ENCODE data around the gene COG5. TPM values are rescaled to one million over a fixed set of nuclear protein-coding genes. Genes with fewer than 3 reads are reported as not detected.

COG5 gene
- total and polyA plus RNA-seq, 10 of the 15 experiments (the other 5 are each of a cell fraction or from before 2014, with no cell fraction given) = 5.5 to 27.9 (median 15.6) TPM

- intact Hi-C loops (cut with micrococcal nuclease; ENCODE audit: unreplicated experiment) (no loop called here), in situ Hi-C loops (cut with MboI) (no loop called here)
- ATAC-seq (no peak), FAIRE-seq (no peak), DNase-seq (ENCODE audit: low read depth, low spot score) (no peak)
- RAD21 ChIA-PET (ENCODE audit: unreplicated experiment) = no interaction called here
- no TSS peak for BruUV-seq (replicated peaks)
- CTCF ChIA-PET = no interaction called here
- 98% methylated on average over 2 of the region's 2 CpGs for WGBS (ENCODE audit: insufficient coverage, insufficient replicate concordance, low lambda C conversion rate, missing lambda C conversion rate)
- SMC1A ChIA-PET (ENCODE audit: uncharacterized antibody, unreplicated experiment) = interaction anchor here (1.3 to 1.7 kb wide), 2 partner anchors 9 to 677 kb away, joined by 3 to 4 read pairs; no protein-coding TSS in a partner anchor
- Histone ChIP-seq H3K27ac (ENCODE audit: control insufficient read depth, insufficient read depth) (no peak overlapping the region), H3K4me3 (no peak overlapping the region), H3K36me3 (ENCODE audit: control insufficient read depth in 2 of 2, insufficient read depth in 2 of 2, low read length in 1 of 2) (no peaks in the 10 kb centered on the region), H3K9ac (ENCODE audit: control insufficient read depth, insufficient read depth, low read length) (no peak overlapping the region), H2AFZ (ENCODE audit: control insufficient read depth, low read depth, low read length) (no peak overlapping the region), H3K9me3 (replicated peaks; ENCODE audit: control insufficient read depth, insufficient read depth, low read length) (no peaks in the 10 kb centered on the region), H3K79me2 (ENCODE audit: control insufficient read depth, insufficient read depth, low read length) (no peaks in the 10 kb centered on the region), H4K20me1 (ENCODE audit: control insufficient read depth, insufficient read depth) (no peaks in the 10 kb centered on the region), H3K4me1 (ENCODE audit: control insufficient read depth, insufficient read depth, low read length) (no peaks in the 10 kb centered on the region), H3K4me2 (ENCODE audit: control insufficient read depth, insufficient read depth) (no peak overlapping the region), H3K27me3 (replicated peaks in 1 of 2; ENCODE audit: control insufficient read depth in 2 of 2, insufficient read depth in 2 of 2, low read length in 1 of 2) (no peaks in the 10 kb centered on the region)
- POLR2A ChIA-PET = no interaction called here
- TF ChIP-seq KLF5 (IDR thresholded peaks at IDR 0.05; ENCODE audit: partially characterized antibody) (no peak), RAD51 (IDR thresholded peaks at IDR 0.05) (no peak), RBBP5 (conservative IDR thresholded peaks at IDR 0.05) (no peak), ZNF207 (IDR thresholded peaks at IDR 0.05; ENCODE audit: borderline replicate concordance) (no peak), EED (IDR thresholded peaks at IDR 0.05; ENCODE audit: low read depth) (no peak), RAD21 (IDR thresholded peaks at IDR 0.05; ENCODE audit: insufficient read depth, low read depth, low read length) (no peak), ZNF384 (IDR thresholded peaks at IDR 0.05; ENCODE audit: borderline replicate concordance, low read depth, low read length) (no peak), ATF7 (IDR thresholded peaks at IDR 0.05; ENCODE audit: low read depth) (no peak), PBX3 (IDR thresholded peaks at IDR 0.05; ENCODE audit: insufficient replicate concordance, low read depth, low read length) (no peak), NKRF (conservative IDR thresholded peaks at IDR 0.05) (no peak), RELB (IDR thresholded peaks at IDR 0.05; ENCODE audit: low read depth) (no peak)
Observed at GRCh38 chr7:107467972-107468371, 95.7 kb downstream of the COG5 start.
